ENCODE results near the gene NTM. TPM values are rescaled to one million over a fixed set of nuclear protein-coding genes. Genes with fewer than 3 reads are reported as not detected.

NTM gene
- total RNA-seq, 2 donors from 2014 or later, result 1.7 to 3.6 TPM

- TF ChIP-seq, protein P1, sequence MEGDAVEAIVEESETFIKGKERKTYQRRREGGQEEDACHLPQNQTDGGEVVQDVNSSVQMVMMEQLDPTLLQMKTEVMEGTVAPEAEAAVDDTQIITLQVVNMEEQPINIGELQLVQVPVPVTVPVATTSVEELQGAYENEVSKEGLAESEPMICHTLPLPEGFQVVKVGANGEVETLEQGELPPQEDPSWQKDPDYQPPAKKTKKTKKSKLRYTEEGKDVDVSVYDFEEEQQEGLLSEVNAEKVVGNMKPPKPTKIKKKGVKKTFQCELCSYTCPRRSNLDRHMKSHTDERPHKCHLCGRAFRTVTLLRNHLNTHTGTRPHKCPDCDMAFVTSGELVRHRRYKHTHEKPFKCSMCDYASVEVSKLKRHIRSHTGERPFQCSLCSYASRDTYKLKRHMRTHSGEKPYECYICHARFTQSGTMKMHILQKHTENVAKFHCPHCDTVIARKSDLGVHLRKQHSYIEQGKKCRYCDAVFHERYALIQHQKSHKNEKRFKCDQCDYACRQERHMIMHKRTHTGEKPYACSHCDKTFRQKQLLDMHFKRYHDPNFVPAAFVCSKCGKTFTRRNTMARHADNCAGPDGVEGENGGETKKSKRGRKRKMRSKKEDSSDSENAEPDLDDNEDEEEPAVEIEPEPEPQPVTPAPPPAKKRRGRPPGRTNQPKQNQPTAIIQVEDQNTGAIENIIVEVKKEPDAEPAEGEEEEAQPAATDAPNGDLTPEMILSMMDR (conservative IDR thresholded peaks at IDR 0.05), result no peak
- DNase-seq, result no peak
- H3K36me3 Mint-ChIP-seq (ENCODE audit: low read depth), result no peaks in the 10 kb centered on the region
- Histone ChIP-seq H3K27ac (ENCODE audit: low read depth, low read length) (no peak overlapping the region), H3K9me3 (ENCODE audit: control insufficient read depth, low read length) (no peaks in the 10 kb centered on the region), H3K36me3 (ENCODE audit: control insufficient read depth, insufficient read depth, low read length) (no peaks in the 10 kb centered on the region), H3K9ac (ENCODE audit: extremely low read depth, low read length, poor library complexity, severe bottlenecking) (no peak overlapping the region), H3K4me1 (ENCODE audit: control insufficient read depth, insufficient read depth, low read length) (peaks cover 3% of the 10 kb centered on the region), H3K27me3 (ENCODE audit: control insufficient read depth, insufficient read depth, low read length, poor library complexity, severe bottlenecking) (peaks cover 74% of the 10 kb centered on the region), H3K4me3 (ENCODE audit: low read length) (no peak overlapping the region)
- 88 to 100% methylated on average over 2 to 5 of the region's 5 CpGs for WGBS, 2 experiments (ENCODE audit: insufficient coverage in 1 of 2, insufficient read length in 1 of 2)
- no peak overlapping the region for H3K27ac Mint-ChIP-seq
- peaks cover 11% of the 10 kb centered on the region for H3K4me1 Mint-ChIP-seq
- H3K4me3 Mint-ChIP-seq, result no peak overlapping the region
- H3K27me3 Mint-ChIP-seq (ENCODE audit: insufficient read depth), result peaks cover 40% of the 10 kb centered on the region
- no peaks in the 10 kb centered on the region for H3K9me3 Mint-ChIP-seq
Measured at GRCh38 chr11:132343445-132344175, 973.2 kb downstream of the NTM start.

- peaks cover 44% of the 10 kb centered on the region for H3K27me3 Mint-ChIP-seq (ENCODE audit: insufficient read depth)
- H3K4me3 Mint-ChIP-seq, result no peak overlapping the region
- no peak overlapping the region for H3K27ac Mint-ChIP-seq
- H3K36me3 ChIP-seq (ENCODE audit: control insufficient read depth, insufficient read depth, low read length), result no peaks in the 10 kb centered on the region
- WGBS, 2 experiments (ENCODE audit: insufficient coverage in 1 of 2, insufficient read length in 1 of 2), result 85 to 86% methylated on average over 4 to 6 of the region's 6 CpGs
- H3K27me3 ChIP-seq (ENCODE audit: control insufficient read depth, insufficient read depth, low read length, poor library complexity, severe bottlenecking), result peaks cover 59% of the 10 kb centered on the region
- H3K36me3 Mint-ChIP-seq (ENCODE audit: low read depth), result no peaks in the 10 kb centered on the region
- H3K9me3 ChIP-seq (ENCODE audit: control insufficient read depth, low read length), result no peaks in the 10 kb centered on the region
- DNase-seq, result no peak
- no peak overlapping the region for H3K9ac ChIP-seq (ENCODE audit: extremely low read depth, low read length, poor library complexity, severe bottlenecking)
- H3K4me1 ChIP-seq (ENCODE audit: control insufficient read depth, insufficient read depth, low read length), result peaks cover 3% of the 10 kb centered on the region
- no peak overlapping the region for H3K4me3 ChIP-seq (ENCODE audit: low read length)
- no peaks in the 10 kb centered on the region for H3K9me3 Mint-ChIP-seq
- H3K4me1 Mint-ChIP-seq, result peaks cover 11% of the 10 kb centered on the region
- H3K27ac ChIP-seq (ENCODE audit: low read depth, low read length), result no peak overlapping the region
- TF ChIP-seq, protein P1 (conservative IDR thresholded peaks at IDR 0.05), result no peak
Measured at GRCh38 chr11:132346558-132347148, 976.2 kb downstream of the NTM start.

DNA sequence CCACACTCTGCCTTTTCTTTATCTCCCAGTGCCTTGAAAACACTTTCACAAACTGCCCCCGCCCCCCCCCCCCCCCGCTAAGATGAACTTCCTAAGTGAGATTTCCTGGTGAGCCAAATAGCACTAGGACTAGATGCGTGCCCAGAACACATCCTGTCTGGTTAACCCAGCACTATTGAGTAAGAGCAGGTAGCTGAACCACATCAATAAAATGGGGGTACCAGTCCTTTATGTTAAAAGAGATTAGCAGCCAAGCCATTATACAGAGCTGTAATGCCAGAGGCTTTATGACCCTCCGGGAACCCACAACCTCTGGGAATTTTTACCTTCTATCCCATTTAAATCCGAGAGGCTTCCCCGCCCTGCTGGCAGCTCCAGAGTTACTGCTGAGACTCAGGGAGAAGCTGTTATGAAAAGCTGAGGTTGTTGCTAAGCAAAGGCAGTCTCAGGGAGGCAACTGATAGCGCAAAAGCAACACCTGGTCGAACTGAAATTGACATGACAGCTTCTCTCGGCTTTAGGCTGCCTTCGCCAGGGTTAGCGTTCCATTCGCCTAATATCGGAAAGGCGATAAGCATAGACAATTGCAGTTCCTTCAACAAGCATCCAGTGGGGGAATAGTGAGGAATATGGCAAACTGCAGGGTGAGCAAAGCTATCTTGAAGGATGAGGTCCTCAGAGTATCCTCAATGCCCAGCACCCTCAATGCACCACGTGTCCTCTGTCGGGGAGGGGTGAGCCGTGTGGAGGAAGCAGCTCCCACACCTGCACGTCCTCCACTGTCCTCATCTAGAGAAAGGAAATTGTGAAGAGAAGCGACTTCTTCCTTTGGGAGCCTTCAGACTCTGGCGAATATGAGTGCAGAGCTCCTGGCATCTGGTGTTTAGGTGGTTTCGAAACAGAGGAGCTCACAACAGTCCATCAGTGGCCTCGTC, 977.0 kb downstream of the NTM start:
- Mint-ChIP-seq H3K27me3 (ENCODE audit: insufficient read depth) (peaks cover 41% of the 10 kb centered on the region), H3K4me1 (peaks cover 11% of the 10 kb centered on the region)
- peak; percentile 76 for DNase-seq

More for the DNA sequence above, 977.0 kb downstream of the NTM start:
- TF ChIP-seq, protein P1 (conservative IDR thresholded peaks at IDR 0.05), result peak; percentile 31
- Mint-ChIP-seq H3K27ac (no peak overlapping the region), H3K36me3 (ENCODE audit: low read depth) (no peaks in the 10 kb centered on the region), H3K4me3 (no peak overlapping the region), H3K9me3 (no peaks in the 10 kb centered on the region)
- WGBS, 2 experiments (ENCODE audit: insufficient coverage in 1 of 2, insufficient read length in 1 of 2), result 77 to 88% methylated on average over 17 to 20 of the region's 22 CpGs
- Histone ChIP-seq H3K9me3 (ENCODE audit: control insufficient read depth, low read length) (no peaks in the 10 kb centered on the region), H3K36me3 (ENCODE audit: control insufficient read depth, insufficient read depth, low read length) (no peaks in the 10 kb centered on the region), H3K27me3 (ENCODE audit: control insufficient read depth, insufficient read depth, low read length, poor library complexity, severe bottlenecking) (peaks cover 52% of the 10 kb centered on the region), H3K4me1 (ENCODE audit: control insufficient read depth, insufficient read depth, low read length) (peaks cover 3% of the 10 kb centered on the region), H3K4me3 (ENCODE audit: low read length) (no peak overlapping the region), H3K9ac (ENCODE audit: extremely low read depth, low read length, poor library complexity, severe bottlenecking) (no peak overlapping the region), H3K27ac (ENCODE audit: low read depth, low read length) (no peak overlapping the region)
